ENCODE data around the gene LRRC40. TPM values are rescaled to one million over a fixed set of nuclear protein-coding genes. Genes with fewer than 3 reads are reported as not detected.

Gene LRRC40
- total and polyA plus RNA-seq, 9 of the 15 experiments (the other 6 are each of a cell fraction or from before 2014, with no cell fraction given), result 16.1 to 36.2 (median 30.9) TPM

DNA sequence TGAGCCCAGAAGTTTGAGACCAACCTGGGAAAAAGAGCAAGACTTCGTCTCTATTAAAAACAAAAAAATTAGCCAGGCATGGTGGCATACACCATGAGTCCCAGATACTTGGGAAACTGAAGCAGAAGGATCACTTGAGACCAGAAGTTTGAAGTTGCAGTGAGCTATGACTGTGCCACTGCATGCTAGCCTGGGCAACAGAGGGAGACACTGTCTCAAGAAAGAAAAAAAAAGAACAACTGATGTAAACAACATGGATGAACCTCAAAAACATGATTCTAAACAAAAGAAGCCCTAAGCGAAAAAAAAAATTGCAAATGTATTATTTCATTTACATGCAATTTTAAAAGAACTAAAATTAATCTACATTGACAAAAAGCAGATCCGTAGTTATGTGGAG is 9.0 kb downstream of the LRRC40 start:
- peak overlapping the region; percentile 21; the same call in 1 of the 3 replicates for H3K27ac ChIP-seq (ENCODE audit: extremely low read depth, low read depth, low read length)
- H3K4me2 ChIP-seq (ENCODE audit: insufficient read depth, low read length), result no peak overlapping the region
- ChIA-PET POLR2A (no interaction called here), CTCF (ENCODE audit: low intra/inter-chr PET ratio) (no interaction called here)
- no peaks in the 10 kb centered on the region for H3K27me3 ChIP-seq (ENCODE audit: control insufficient read depth in 2 of 2, insufficient read depth in 2 of 2, low read length in 2 of 2)
- H3K9ac ChIP-seq (ENCODE audit: insufficient read depth in 1 of 2, low read depth in 2 of 2, low read length in 2 of 2), result no peak overlapping the region
- no peaks in the 10 kb centered on the region for H4K20me1 ChIP-seq (replicated peaks; ENCODE audit: control insufficient read depth, insufficient read depth, low read length)
- H3K4me3 ChIP-seq, result no peak overlapping the region
- H3K9me1 ChIP-seq (ENCODE audit: control insufficient read depth, insufficient read depth, low read length), result no peaks in the 10 kb centered on the region
- no TSS peak for BruUV-seq (replicated peaks)
- WGBS (ENCODE audit: insufficient coverage, low coverage, missing lambda C conversion rate), result 29% methylated on average over 3 of the region's 3 CpGs
- no peak for DNase-seq (ENCODE audit: extremely low read depth in 1 of 4, low spot score in 3 of 4)
- H3K9me3 ChIP-seq (replicated peaks; ENCODE audit: control insufficient read depth, insufficient read depth, low read depth, low read length), result no peaks in the 10 kb centered on the region
- no peak overlapping the region for H2AFZ ChIP-seq (ENCODE audit: low read depth, low read length)
- H3K79me2 ChIP-seq (ENCODE audit: control insufficient read depth, insufficient read depth, low read length), result peaks cover 92% of the 10 kb centered on the region
- peaks cover 4 to 5% of the 10 kb centered on the region in 2 experiments; a peak in 1 of 5 replicates for H3K4me1 ChIP-seq (replicated peaks in 1 of 2; ENCODE audit: control insufficient read depth in 2 of 2, insufficient read depth in 2 of 2, low read length in 2 of 2)
- FAIRE-seq, result no peak
- intact Hi-C loops (cut with micrococcal nuclease) (no loop called here), in situ Hi-C loops (cut with MboI) (no loop called here)
- ATAC-seq, result peak; percentile 72
- H3K36me3 ChIP-seq (ENCODE audit: control insufficient read depth, insufficient read depth, low read length), result no peaks in the 10 kb centered on the region
- TF ChIP-seq LCOR (CRISPR knock-in tag; IDR thresholded peaks at IDR 0.05) (no peak), PHF21A (IDR thresholded peaks at IDR 0.05; ENCODE audit: borderline replicate concordance, low read depth) (no peak), LEF1 (IDR thresholded peaks at IDR 0.05) (no peak), TCFL5 (CRISPR knock-in tag; conservative IDR thresholded peaks at IDR 0.05) (no peak), FOXK2 (conservative IDR thresholded peaks at IDR 0.05 in 1 of 2, IDR thresholded peaks at IDR 0.05 in 1 of 2; ENCODE audit: low read depth in 2 of 2) (peak; percentile 55 to 82), ZC3H8 (IDR thresholded peaks at IDR 0.05) (no peak), ZNF384 (IDR thresholded peaks at IDR 0.05; ENCODE audit: low read depth, low read length) (peak; percentile 62; the same call in 1 of the 2 replicates), POLR3A (IDR thresholded peaks at IDR 0.05; ENCODE audit: borderline replicate concordance, extremely low read depth, insufficient read depth, insufficient read length) (no peak), ZNF24 (IDR thresholded peaks at IDR 0.05) (peak; percentile 89), NCOR1 (IDR thresholded peaks at IDR 0.05) (no peak), U2AF2 (optimal IDR thresholded peaks at IDR 0.05; ENCODE audit: low read depth, low read length) (no peak), KHSRP (IDR thresholded peaks at IDR 0.05) (no peak), FOXA1 (IDR thresholded peaks at IDR 0.05; ENCODE audit: borderline replicate concordance) (no peak), EHMT2 (IDR thresholded peaks at IDR 0.05) (no peak), ZNF717 (CRISPR knock-in tag; IDR thresholded peaks at IDR 0.05) (no peak), CHD4 (IDR thresholded peaks at IDR 0.05; ENCODE audit: insufficient read depth, insufficient replicate concordance, low read depth, low read length, poor library complexity, severe bottlenecking) (no peak)
- TF ChIP-seq, protein P1, sequence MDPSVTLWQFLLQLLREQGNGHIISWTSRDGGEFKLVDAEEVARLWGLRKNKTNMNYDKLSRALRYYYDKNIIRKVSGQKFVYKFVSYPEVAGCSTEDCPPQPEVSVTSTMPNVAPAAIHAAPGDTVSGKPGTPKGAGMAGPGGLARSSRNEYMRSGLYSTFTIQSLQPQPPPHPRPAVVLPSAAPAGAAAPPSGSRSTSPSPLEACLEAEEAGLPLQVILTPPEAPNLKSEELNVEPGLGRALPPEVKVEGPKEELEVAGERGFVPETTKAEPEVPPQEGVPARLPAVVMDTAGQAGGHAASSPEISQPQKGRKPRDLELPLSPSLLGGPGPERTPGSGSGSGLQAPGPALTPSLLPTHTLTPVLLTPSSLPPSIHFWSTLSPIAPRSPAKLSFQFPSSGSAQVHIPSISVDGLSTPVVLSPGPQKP (CRISPR knock-in tag; IDR thresholded peaks at IDR 0.05), result no peak
- TF ChIP-seq, protein P2, sequence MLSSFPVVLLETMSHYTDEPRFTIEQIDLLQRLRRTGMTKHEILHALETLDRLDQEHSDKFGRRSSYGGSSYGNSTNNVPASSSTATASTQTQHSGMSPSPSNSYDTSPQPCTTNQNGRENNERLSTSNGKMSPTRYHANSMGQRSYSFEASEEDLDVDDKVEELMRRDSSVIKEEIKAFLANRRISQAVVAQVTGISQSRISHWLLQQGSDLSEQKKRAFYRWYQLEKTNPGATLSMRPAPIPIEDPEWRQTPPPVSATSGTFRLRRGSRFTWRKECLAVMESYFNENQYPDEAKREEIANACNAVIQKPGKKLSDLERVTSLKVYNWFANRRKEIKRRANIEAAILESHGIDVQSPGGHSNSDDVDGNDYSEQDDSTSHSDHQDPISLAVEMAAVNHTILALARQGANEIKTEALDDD (IDR thresholded peaks at IDR 0.05), result no peak
- TF ChIP-seq, protein P3, sequence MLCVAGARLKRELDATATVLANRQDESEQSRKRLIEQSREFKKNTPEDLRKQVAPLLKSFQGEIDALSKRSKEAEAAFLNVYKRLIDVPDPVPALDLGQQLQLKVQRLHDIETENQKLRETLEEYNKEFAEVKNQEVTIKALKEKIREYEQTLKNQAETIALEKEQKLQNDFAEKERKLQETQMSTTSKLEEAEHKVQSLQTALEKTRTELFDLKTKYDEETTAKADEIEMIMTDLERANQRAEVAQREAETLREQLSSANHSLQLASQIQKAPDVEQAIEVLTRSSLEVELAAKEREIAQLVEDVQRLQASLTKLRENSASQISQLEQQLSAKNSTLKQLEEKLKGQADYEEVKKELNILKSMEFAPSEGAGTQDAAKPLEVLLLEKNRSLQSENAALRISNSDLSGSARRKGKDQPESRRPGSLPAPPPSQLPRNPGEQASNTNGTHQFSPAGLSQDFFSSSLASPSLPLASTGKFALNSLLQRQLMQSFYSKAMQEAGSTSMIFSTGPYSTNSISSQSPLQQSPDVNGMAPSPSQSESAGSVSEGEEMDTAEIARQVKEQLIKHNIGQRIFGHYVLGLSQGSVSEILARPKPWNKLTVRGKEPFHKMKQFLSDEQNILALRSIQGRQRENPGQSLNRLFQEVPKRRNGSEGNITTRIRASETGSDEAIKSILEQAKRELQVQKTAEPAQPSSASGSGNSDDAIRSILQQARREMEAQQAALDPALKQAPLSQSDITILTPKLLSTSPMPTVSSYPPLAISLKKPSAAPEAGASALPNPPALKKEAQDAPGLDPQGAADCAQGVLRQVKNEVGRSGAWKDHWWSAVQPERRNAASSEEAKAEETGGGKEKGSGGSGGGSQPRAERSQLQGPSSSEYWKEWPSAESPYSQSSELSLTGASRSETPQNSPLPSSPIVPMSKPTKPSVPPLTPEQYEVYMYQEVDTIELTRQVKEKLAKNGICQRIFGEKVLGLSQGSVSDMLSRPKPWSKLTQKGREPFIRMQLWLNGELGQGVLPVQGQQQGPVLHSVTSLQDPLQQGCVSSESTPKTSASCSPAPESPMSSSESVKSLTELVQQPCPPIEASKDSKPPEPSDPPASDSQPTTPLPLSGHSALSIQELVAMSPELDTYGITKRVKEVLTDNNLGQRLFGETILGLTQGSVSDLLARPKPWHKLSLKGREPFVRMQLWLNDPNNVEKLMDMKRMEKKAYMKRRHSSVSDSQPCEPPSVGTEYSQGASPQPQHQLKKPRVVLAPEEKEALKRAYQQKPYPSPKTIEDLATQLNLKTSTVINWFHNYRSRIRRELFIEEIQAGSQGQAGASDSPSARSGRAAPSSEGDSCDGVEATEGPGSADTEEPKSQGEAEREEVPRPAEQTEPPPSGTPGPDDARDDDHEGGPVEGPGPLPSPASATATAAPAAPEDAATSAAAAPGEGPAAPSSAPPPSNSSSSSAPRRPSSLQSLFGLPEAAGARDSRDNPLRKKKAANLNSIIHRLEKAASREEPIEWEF (CRISPR knock-in tag; IDR thresholded peaks at IDR 0.05), result no peak
